H1 (cell line): Measurements from ENCODE around the gene ZPR1. TPM values are rescaled to one million over a fixed set of nuclear protein-coding genes. Genes with fewer than 3 reads are reported as not detected.

Source experiments
- RXRA ChIP-seq: IDR thresholded peaks from 2 replicates; pipeline ENCODE4 v1.6.1; 2011; ENCODE audit warnings: low read depth, mild to moderate bottlenecking, low read length, moderate library complexity; ENCODE audit not compliant: insufficient read depth
- SP1 ChIP-seq: IDR thresholded peaks from 2 replicates; pipeline ENCODE4 v1.6.1; 2011; ENCODE audit warnings: low read depth, low read length
- TCF12 ChIP-seq: IDR thresholded peaks from 2 replicates; pipeline ENCODE4 v1.6.1; 2011; ENCODE audit warnings: low read depth, mild to moderate bottlenecking, low read length
- polyA plus RNA-seq, 7 experiments: library from polyadenylated mRNA; depleted of rRNA in 3 of 7; stranded (reverse) in 5 of 7; unstranded in 2 of 7; fragments of >200 nt in 5 of 7; fragments of 200-250 nt in 2 of 7; gene quantifications; 1 replicate in 5 of 7; 2 replicates in 1 of 7; 4 replicates in 1 of 7; pipeline versions ENCODE4 v1.2.1 to v1.2.3, GENCODE V29; 2011 to 2013; ENCODE audit warnings: missing spikeins in 2 of 7, mixed read lengths in 2 of 7
- total RNA-seq: library from RNA; stranded (reverse); fragmentation: NEBNext Ultra II Directional; extraction: Animal tissue kit (Norgen Biotek cat#: 25700); gene quantifications from 2 replicates; pipeline ENCODE4 v1.2.1, GENCODE V29; 2021
- TF ChIP-seq, protein P1 (sequence below): fragments of 300-600 bp; sonication (generic); IDR thresholded peaks from 2 replicates; pipeline ENCODE4 v1.7.1; 2012; ENCODE audit warnings: low read length, moderate library complexity, mild to moderate bottlenecking, inconsistent platforms; ENCODE audit not compliant: insufficient replicate concordance

ZPR1 gene
- total and polyA plus RNA-seq, 2 of the 8 experiments (the other 6 are each of a cell fraction or from before 2014, with no cell fraction given) = 36.7 to 70.5 TPM

DNA sequence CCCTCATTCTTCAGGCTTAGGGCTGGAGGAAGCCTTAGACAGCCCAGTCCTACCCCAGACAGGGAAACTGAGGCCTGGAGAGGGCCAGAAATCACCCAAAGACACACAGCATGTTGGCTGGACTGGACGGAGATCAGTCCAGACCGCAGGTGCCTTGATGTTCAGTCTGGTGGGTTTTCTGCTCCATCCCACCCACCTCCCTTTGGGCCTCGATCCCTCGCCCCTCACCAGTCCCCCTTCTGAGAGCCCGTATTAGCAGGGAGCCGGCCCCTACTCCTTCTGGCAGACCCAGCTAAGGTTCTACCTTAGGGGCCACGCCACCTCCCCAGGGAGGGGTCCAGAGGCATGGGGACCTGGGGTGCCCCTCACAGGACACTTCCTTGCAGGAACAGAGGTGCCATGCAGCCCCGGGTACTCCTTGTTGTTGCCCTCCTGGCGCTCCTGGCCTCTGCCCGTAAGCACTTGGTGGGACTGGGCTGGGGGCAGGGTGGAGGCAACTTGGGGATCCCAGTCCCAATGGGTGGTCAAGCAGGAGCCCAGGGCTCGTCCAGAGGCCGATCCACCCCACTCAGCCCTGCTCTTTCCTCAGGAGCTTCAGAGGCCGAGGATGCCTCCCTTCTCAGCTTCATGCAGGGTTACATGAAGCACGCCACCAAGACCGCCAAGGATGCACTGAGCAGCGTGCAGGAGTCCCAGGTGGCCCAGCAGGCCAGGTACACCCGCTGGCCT lies 42.5 kb upstream of the ZPR1 start (continued):
- no peak for TF ChIP-seq SP1
- TF ChIP-seq, protein P1, sequence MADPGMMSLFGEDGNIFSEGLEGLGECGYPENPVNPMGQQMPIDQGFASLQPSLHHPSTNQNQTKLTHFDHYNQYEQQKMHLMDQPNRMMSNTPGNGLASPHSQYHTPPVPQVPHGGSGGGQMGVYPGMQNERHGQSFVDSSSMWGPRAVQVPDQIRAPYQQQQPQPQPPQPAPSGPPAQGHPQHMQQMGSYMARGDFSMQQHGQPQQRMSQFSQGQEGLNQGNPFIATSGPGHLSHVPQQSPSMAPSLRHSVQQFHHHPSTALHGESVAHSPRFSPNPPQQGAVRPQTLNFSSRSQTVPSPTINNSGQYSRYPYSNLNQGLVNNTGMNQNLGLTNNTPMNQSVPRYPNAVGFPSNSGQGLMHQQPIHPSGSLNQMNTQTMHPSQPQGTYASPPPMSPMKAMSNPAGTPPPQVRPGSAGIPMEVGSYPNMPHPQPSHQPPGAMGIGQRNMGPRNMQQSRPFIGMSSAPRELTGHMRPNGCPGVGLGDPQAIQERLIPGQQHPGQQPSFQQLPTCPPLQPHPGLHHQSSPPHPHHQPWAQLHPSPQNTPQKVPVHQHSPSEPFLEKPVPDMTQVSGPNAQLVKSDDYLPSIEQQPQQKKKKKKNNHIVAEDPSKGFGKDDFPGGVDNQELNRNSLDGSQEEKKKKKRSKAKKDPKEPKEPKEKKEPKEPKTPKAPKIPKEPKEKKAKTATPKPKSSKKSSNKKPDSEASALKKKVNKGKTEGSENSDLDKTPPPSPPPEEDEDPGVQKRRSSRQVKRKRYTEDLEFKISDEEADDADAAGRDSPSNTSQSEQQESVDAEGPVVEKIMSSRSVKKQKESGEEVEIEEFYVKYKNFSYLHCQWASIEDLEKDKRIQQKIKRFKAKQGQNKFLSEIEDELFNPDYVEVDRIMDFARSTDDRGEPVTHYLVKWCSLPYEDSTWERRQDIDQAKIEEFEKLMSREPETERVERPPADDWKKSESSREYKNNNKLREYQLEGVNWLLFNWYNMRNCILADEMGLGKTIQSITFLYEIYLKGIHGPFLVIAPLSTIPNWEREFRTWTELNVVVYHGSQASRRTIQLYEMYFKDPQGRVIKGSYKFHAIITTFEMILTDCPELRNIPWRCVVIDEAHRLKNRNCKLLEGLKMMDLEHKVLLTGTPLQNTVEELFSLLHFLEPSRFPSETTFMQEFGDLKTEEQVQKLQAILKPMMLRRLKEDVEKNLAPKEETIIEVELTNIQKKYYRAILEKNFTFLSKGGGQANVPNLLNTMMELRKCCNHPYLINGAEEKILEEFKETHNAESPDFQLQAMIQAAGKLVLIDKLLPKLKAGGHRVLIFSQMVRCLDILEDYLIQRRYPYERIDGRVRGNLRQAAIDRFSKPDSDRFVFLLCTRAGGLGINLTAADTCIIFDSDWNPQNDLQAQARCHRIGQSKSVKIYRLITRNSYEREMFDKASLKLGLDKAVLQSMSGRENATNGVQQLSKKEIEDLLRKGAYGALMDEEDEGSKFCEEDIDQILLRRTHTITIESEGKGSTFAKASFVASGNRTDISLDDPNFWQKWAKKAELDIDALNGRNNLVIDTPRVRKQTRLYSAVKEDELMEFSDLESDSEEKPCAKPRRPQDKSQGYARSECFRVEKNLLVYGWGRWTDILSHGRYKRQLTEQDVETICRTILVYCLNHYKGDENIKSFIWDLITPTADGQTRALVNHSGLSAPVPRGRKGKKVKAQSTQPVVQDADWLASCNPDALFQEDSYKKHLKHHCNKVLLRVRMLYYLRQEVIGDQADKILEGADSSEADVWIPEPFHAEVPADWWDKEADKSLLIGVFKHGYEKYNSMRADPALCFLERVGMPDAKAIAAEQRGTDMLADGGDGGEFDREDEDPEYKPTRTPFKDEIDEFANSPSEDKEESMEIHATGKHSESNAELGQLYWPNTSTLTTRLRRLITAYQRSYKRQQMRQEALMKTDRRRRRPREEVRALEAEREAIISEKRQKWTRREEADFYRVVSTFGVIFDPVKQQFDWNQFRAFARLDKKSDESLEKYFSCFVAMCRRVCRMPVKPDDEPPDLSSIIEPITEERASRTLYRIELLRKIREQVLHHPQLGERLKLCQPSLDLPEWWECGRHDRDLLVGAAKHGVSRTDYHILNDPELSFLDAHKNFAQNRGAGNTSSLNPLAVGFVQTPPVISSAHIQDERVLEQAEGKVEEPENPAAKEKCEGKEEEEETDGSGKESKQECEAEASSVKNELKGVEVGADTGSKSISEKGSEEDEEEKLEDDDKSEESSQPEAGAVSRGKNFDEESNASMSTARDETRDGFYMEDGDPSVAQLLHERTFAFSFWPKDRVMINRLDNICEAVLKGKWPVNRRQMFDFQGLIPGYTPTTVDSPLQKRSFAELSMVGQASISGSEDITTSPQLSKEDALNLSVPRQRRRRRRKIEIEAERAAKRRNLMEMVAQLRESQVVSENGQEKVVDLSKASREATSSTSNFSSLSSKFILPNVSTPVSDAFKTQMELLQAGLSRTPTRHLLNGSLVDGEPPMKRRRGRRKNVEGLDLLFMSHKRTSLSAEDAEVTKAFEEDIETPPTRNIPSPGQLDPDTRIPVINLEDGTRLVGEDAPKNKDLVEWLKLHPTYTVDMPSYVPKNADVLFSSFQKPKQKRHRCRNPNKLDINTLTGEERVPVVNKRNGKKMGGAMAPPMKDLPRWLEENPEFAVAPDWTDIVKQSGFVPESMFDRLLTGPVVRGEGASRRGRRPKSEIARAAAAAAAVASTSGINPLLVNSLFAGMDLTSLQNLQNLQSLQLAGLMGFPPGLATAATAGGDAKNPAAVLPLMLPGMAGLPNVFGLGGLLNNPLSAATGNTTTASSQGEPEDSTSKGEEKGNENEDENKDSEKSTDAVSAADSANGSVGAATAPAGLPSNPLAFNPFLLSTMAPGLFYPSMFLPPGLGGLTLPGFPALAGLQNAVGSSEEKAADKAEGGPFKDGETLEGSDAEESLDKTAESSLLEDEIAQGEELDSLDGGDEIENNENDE = no peak
- no peak for TF ChIP-seq RXRA
- no peak for TF ChIP-seq TCF12
- TF ChIP-seq, all 59 proteins: peak for 0
